Stimulated activated memory B cell treated with anti-CD40 and anti-IgM and Interleukin-4, amounts not matched to agents 10 μg/mL and 1 μg/mL and 100 μg/mL, for 72 hours (primary cell): ENCODE results near the gene USP7.
A peak's percentile ranks its signal among the peaks of the same experiment; 100 is the strongest.

ENCODE experiments used
- ATAC-seq: fragments of 150-1000 bp; cut with Tn5 transposase; 2 replicates; pipeline ENCODE4 v1.10.0; 2021
- H3K27ac Mint-ChIP-seq: one replicate; pipeline ENCODE4 v1.8.0; 2022; ENCODE audit warnings: mild to moderate bottlenecking, mixed read lengths
- H3K27me3 Mint-ChIP-seq: one replicate; pipeline ENCODE4 v1.8.0; 2022; ENCODE audit warnings: mixed read lengths
- H3K36me3 Mint-ChIP-seq: one replicate; pipeline ENCODE4 v1.8.0; 2022; ENCODE audit warnings: mixed read lengths
- H3K4me1 Mint-ChIP-seq: one replicate; pipeline ENCODE4 v1.8.0; 2022; ENCODE audit warnings: mixed read lengths
- H3K4me3 Mint-ChIP-seq: one replicate; pipeline ENCODE4 v1.8.0; 2022; ENCODE audit warnings: mild to moderate bottlenecking, moderate library complexity, mixed read lengths
- H3K9me3 Mint-ChIP-seq: one replicate; pipeline ENCODE4 v1.8.0; 2022; ENCODE audit warnings: mixed read lengths

Gene USP7

GRCh38 chr16:8963821-8964441 is at the start of gene USP7:
TSS of gene USP7 (minus strand) at chr16:8963906. CDS start at chr16:8963285, 621 bp downstream.
- H3K27ac Mint-ChIP-seq, result peak within 1 kb of the TSS; percentile 93
- peaks cover 7% of the 10 kb centered on the region for H3K36me3 Mint-ChIP-seq
- peaks cover 40% of the 10 kb centered on the region for H3K4me1 Mint-ChIP-seq
- ATAC-seq, result peak; percentile 94
- H3K9me3 Mint-ChIP-seq, result no peaks in the 10 kb centered on the region
- H3K4me3 Mint-ChIP-seq, result peak within 1 kb of the TSS; percentile 92
- no peaks in the 10 kb centered on the region for H3K27me3 Mint-ChIP-seq

DNA sequence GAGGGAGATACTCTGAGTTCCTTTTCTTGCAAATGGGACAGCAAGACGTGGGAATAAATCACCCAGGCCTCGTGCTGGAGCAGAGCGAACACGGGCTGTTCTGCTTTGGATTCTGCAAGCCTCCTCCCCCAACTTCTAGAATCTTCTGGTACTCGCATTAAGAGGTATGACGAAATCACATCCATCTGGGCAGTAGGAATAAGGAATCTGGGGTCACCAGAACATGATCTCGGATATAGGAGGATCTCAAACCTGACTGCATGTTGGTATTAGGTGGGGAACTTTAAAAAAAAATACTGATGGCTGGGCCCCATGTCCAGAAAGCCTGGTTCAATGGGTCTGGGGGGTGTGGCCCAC is 49.8 kb upstream of the USP7 start:
- Mint-ChIP-seq H3K27ac (no peak overlapping the region), H3K4me1 (peaks cover 8% of the 10 kb centered on the region), H3K4me3 (no peak overlapping the region), H3K27me3 (peaks cover 22% of the 10 kb centered on the region), H3K9me3 (peaks cover 6% of the 10 kb centered on the region), H3K36me3 (peaks cover 6% of the 10 kb centered on the region)
- no peak for ATAC-seq

GRCh38 chr16:9012848-9013507 is 49.3 kb upstream of the USP7 start:
- no peak for ATAC-seq
- H3K4me3 Mint-ChIP-seq, result no peak overlapping the region
- no peak overlapping the region for H3K27ac Mint-ChIP-seq
- peaks cover 22% of the 10 kb centered on the region for H3K27me3 Mint-ChIP-seq
- H3K9me3 Mint-ChIP-seq, result peaks cover 6% of the 10 kb centered on the region
- H3K4me1 Mint-ChIP-seq, result peaks cover 12% of the 10 kb centered on the region
- H3K36me3 Mint-ChIP-seq, result peaks cover 6% of the 10 kb centered on the region

- Mint-ChIP-seq H3K9me3 (peaks cover 6% of the 10 kb centered on the region), H3K4me1 (peaks cover 12% of the 10 kb centered on the region), H3K27me3 (peaks cover 25% of the 10 kb centered on the region), H3K27ac (no peak overlapping the region), H3K4me3 (no peak overlapping the region), H3K36me3 (peaks cover 6% of the 10 kb centered on the region)
- no peak for ATAC-seq
Measured at GRCh38 chr16:9012330-9012729, 48.6 kb upstream of the USP7 start.

GRCh38 chr16:9008601-9009260 is 45.0 kb upstream of the USP7 start:
- Mint-ChIP-seq H3K9me3 (no peaks in the 10 kb centered on the region), H3K36me3 (no peaks in the 10 kb centered on the region), H3K27ac (peak overlapping the region; percentile 46), H3K4me1 (peaks cover 12% of the 10 kb centered on the region), H3K4me3 (peak overlapping the region; percentile 46), H3K27me3 (peaks cover 22% of the 10 kb centered on the region)
- peak; percentile 89 for ATAC-seq

DNA sequence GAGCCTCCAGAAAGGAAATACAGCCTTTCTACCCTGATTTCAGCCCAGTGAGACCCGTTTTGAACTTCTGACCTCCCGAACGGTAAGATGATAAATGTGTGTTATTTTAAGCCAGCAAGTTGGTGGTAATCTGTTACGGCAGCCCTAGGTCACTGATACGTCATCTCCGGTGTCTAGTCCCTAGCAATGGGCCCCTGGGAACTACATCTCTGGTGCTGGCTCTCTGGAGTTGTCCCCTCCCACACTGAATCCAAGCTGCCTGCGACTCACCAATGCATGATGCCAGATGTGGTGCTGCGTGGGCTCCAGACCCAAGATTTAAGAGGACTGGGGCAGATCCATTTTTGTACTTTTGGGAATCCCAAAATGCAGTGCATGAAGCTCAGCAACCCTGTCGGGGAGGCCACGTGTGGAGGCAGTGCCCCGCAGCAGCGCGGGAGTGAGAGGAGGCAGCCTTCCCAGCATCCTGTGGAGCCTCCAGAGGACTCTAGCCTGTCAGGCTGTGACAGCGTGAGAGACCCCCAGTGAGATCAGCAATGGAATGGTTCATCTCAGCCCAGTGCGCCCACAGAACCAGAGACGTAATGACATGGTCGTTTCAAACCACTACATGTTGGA is 43.6 kb upstream of the USP7 start:
- H3K4me1 Mint-ChIP-seq, result peaks cover 12% of the 10 kb centered on the region
- H3K27ac Mint-ChIP-seq, result no peak overlapping the region
- H3K9me3 Mint-ChIP-seq, result no peaks in the 10 kb centered on the region
- no peak for ATAC-seq
- no peaks in the 10 kb centered on the region for H3K36me3 Mint-ChIP-seq
- no peak overlapping the region for H3K4me3 Mint-ChIP-seq
- peaks cover 11% of the 10 kb centered on the region for H3K27me3 Mint-ChIP-seq

GRCh38 chr16:9004183-9004582 is 40.5 kb upstream of the USP7 start:
- Mint-ChIP-seq H3K4me3 (no peak overlapping the region), H3K27me3 (peaks cover 11% of the 10 kb centered on the region), H3K4me1 (peaks cover 11% of the 10 kb centered on the region), H3K27ac (no peak overlapping the region), H3K9me3 (no peaks in the 10 kb centered on the region), H3K36me3 (no peaks in the 10 kb centered on the region)
- no peak for ATAC-seq

DNA sequence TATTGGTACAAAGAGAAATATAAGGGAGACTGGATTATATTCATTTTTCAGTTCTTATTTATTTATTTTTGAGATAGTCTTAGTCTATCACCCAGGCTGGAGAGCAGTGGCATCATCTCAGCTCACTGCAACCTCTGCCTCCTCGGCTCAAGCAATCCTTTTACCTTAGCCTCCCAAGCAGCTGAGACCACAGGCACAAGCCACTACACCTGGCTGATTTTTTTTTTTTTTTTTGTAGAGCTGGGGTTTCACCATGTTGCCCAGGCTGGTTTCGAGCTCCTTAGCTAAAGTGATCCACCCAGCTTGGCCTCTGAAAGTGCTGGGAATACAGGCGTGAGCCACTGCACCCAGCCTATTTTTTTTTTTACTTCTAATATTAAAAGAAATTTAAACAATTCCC is 40.1 kb upstream of the USP7 start:
- no peaks in the 10 kb centered on the region for H3K9me3 Mint-ChIP-seq
- peaks cover 11% of the 10 kb centered on the region for H3K27me3 Mint-ChIP-seq
- no peak overlapping the region for H3K27ac Mint-ChIP-seq
- ATAC-seq, result no peak
- peaks cover 7% of the 10 kb centered on the region for H3K4me1 Mint-ChIP-seq
- H3K4me3 Mint-ChIP-seq, result no peak overlapping the region
- no peaks in the 10 kb centered on the region for H3K36me3 Mint-ChIP-seq

- H3K36me3 Mint-ChIP-seq, result no peaks in the 10 kb centered on the region
- no peak overlapping the region for H3K27ac Mint-ChIP-seq
- no peak for ATAC-seq
- no peak overlapping the region for H3K4me3 Mint-ChIP-seq
- no peaks in the 10 kb centered on the region for H3K9me3 Mint-ChIP-seq
- peaks cover 11% of the 10 kb centered on the region for H3K27me3 Mint-ChIP-seq
- peaks cover 2% of the 10 kb centered on the region for H3K4me1 Mint-ChIP-seq
Measured at GRCh38 chr16:9003322-9003721, 39.6 kb upstream of the USP7 start.

GRCh38 chr16:9002042-9002441 is 38.3 kb upstream of the USP7 start:
- no peak for ATAC-seq
- Mint-ChIP-seq H3K9me3 (no peaks in the 10 kb centered on the region), H3K4me1 (no peaks in the 10 kb centered on the region), H3K27ac (no peak overlapping the region), H3K27me3 (peaks cover 5% of the 10 kb centered on the region), H3K36me3 (no peaks in the 10 kb centered on the region), H3K4me3 (no peak overlapping the region)

DNA sequence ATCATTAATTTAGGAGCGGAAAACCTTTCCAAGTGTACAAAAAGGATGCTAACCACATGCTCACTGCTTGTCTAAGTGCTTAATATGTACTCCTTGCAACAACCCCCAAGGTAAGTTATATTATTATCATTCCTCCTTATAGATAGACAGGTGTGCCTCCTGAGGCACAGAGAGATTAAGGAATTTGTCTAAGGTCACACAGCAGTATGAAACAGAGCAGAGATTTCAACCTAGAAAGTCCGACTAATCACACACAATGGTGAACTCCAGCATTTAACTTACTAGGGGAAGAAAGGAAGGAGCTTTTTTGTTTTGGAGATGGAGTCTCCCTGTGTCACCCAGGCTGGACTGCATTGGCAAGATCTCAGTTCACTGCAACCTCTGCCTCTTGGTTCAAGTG is 37.0 kb upstream of the USP7 start:
- no peaks in the 10 kb centered on the region for H3K36me3 Mint-ChIP-seq
- H3K27me3 Mint-ChIP-seq, result no peaks in the 10 kb centered on the region
- no peak overlapping the region for H3K27ac Mint-ChIP-seq
- H3K9me3 Mint-ChIP-seq, result no peaks in the 10 kb centered on the region
- no peak for ATAC-seq
- no peaks in the 10 kb centered on the region for H3K4me1 Mint-ChIP-seq
- no peak overlapping the region for H3K4me3 Mint-ChIP-seq

- ATAC-seq, result no peak
- no peaks in the 10 kb centered on the region for H3K4me1 Mint-ChIP-seq
- H3K4me3 Mint-ChIP-seq, result no peak overlapping the region
- H3K27ac Mint-ChIP-seq, result no peak overlapping the region
- no peaks in the 10 kb centered on the region for H3K27me3 Mint-ChIP-seq
- H3K9me3 Mint-ChIP-seq, result no peaks in the 10 kb centered on the region
- H3K36me3 Mint-ChIP-seq, result no peaks in the 10 kb centered on the region
Measured at GRCh38 chr16:8999800-9000199, 36.1 kb upstream of the USP7 start.

GRCh38 chr16:8998108-8998507 is 34.4 kb upstream of the USP7 start:
- no peaks in the 10 kb centered on the region for H3K9me3 Mint-ChIP-seq
- H3K27ac Mint-ChIP-seq, result no peak overlapping the region
- no peaks in the 10 kb centered on the region for H3K4me1 Mint-ChIP-seq
- no peak overlapping the region for H3K4me3 Mint-ChIP-seq
- H3K36me3 Mint-ChIP-seq, result no peaks in the 10 kb centered on the region
- ATAC-seq, result no peak
- H3K27me3 Mint-ChIP-seq, result no peaks in the 10 kb centered on the region

DNA sequence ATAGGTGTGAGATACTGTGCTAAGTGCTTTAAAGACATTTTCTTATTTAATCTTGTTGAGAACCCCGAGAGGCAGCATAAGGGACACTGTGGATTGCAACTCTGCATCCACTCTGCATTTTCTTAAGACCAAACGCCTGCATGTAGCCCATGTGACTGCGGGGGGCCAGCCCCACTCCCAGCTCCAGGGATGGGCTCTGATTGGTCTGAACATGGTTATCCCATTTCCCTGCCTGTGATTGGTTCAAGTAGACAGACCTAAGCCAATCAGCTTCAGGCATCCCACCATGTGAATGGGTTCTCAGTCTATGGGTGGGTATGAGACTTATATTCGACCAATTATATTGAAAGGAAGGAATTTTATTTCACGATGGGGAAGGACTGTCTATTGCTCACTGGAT is 33.2 kb upstream of the USP7 start:
- H3K4me1 Mint-ChIP-seq, result no peaks in the 10 kb centered on the region
- no peak overlapping the region for H3K4me3 Mint-ChIP-seq
- no peaks in the 10 kb centered on the region for H3K36me3 Mint-ChIP-seq
- no peaks in the 10 kb centered on the region for H3K9me3 Mint-ChIP-seq
- ATAC-seq, result no peak
- H3K27me3 Mint-ChIP-seq, result no peaks in the 10 kb centered on the region
- no peak overlapping the region for H3K27ac Mint-ChIP-seq

DNA sequence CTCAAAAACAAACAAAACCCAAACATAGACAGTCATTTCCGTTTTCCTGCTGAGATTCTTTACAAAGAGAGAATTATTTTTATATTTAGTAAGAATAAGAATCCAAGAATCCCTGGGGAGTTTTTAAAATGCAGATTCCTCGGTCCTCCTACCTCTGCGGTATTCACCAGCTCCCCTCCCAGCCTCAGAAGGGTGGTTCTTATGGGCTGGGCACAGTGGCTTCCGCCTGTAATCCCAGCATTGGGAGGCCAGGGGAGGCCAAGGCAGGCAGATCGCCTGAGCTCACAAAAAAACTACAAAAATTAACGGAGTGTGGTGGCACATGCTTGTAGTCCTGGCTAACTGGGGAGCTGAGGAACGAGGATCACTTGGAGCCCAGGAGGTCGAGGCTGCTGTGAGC is 26.7 kb upstream of the USP7 start:
- Mint-ChIP-seq H3K9me3 (no peaks in the 10 kb centered on the region), H3K4me1 (no peaks in the 10 kb centered on the region), H3K27ac (no peak overlapping the region), H3K4me3 (no peak overlapping the region), H3K36me3 (no peaks in the 10 kb centered on the region), H3K27me3 (no peaks in the 10 kb centered on the region)
- ATAC-seq, result no peak
